ENCODE measurements around the gene AAMP.

DNA sequence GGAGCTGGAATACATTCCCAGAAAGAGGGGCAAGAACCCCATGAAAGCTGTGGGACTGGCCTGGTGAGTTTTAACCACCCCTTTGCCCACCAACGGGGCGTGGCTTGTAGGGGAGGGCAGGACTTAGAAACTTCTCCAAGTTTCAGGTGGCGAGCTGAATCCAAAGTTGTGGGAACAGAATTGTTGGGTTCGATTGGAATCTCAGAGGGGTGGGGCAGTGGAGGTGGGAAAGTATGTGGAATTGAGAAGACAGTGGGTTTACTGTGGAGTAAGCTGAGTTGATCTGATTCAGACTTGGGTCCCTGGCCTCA, 1.5 kb upstream of the AAMP start:
- TF ChIP-seq CTCF (IDR thresholded peaks at IDR 0.05; ENCODE audit: poor library complexity) (no peak), EZH2 (IDR thresholded peaks at IDR 0.05; ENCODE audit: borderline replicate concordance) (no peak)

All from hepatocyte (in vitro differentiated cells).